ENCODE results near the gene CNST.
"Not testable (repeated sequence)": the region's sequence is repeated elsewhere in the genome, so short reads cannot be mapped to it uniquely, and the experiment has no call there.

Gene CNST

DNA sequence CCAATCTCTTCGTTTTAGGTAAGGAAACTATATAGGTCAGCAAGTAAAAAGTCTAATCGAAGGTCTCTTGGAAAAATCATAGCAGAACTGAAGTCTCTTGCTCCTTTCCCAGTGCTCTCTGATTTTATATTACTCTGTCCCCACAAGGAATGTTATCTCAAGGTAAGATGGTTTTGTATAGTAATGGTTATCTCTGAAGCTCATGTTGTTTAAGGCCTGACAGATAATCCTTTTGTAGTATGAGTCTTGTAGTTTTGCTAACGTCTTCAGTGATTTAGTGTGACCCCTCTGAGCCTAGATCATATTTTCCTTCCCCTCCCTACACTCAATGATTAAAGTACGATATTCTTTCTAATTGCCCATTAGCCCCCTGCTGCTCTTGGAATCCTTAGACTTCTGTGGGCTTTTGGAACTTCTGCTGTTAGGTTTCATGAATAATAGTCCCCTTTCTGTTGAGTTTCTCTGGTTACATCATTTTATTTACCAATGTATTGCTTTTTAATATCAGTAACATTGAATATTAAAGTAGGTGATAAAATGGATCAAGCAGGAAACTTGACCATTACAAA is 52.1 kb downstream of the CNST start:
- in situ Hi-C loops (cut with MboI; ENCODE audit: low sequenced_read_pairs): no loop called here

DNA sequence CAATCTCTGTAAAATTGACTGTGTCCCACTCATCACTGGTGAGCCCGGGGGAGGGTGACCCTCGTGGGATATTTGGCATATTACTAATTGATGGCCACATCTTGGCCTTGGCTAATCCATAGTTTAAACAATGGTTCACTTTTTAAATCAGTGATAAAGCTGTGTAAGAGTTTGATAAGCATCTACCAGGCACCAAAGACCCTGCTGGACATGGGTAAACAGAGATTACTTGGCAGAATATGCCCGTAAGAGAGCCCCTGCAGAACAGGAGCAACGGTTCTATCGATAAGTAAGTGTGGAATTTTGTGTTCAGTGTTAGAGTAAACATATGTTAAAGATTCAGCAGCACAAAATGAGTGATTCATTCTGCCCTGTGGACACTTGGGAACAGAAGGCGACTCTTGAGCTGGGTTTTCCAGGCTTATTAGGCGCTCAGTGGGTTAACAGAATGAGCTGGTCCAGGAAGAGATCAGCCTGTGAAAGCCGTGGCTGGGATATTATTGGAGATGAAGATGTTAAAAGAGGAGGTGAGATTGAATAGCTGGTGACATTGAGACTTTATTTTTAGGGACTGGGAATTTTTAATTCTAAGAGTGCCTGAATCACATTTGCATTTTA is 55.9 kb downstream of the CNST start:
- in situ Hi-C loops (cut with MboI; ENCODE audit: low sequenced_read_pairs): no loop called here

DNA sequence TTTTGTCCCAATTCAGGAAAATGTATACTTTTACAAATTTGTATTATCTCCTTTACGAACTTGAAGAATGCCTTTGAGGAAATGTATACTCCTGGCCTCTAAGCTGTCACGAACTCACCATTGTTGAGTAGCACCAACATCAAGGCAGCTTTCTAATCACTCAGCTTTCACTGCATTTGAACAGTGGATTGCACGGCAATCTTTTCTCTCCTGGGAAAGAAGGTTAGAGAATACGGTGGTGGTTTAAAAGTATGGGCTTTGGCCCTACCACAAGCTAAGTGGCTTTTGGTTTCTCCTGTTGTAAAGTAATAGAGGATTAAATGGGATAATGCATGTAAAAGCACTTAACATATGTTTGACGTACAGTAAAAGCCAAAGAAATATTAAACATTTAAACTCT is 57.8 kb downstream of the CNST start:
- in situ Hi-C loops (cut with MboI; ENCODE audit: low sequenced_read_pairs): no loop called here

DNA sequence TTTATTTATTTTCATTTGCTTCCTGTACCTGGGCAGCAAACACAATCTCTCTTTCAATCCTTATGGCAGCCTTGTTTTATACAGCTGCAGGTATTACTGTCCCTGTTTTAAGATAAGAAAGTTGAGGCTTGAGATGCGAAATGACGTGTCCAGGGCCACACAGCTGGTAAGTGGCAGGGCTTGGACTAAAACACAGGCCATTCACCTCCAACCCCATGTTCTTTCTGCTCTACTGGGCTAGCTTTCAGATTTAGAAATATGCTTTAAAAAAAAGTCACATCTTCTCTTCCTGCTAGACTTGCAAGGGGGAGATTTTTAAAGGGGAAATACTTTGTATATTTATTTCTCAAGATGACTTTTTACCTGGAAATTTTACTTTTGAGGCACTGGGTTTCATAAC is 62.8 kb downstream of the CNST start:
- in situ Hi-C loops (cut with MboI; ENCODE audit: low sequenced_read_pairs): no loop called here

DNA sequence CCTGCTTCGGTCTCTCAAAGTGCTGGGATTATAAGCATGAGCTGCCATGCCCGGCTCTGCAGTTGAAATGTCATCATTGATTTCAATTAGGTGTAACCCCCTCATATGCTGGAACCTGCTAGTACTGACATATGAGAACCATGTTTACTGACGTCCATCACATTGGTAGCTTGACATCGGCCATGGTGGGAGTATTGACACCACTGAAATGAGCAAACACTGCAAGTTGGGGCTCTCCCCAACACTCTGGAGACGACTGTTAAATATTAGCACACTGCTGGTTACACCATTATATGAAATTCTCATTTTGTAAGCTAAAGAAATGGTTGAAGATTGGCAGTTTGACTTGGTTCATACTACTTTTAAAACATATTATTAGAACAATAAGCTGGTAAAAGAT is 63.7 kb downstream of the CNST start:
- in situ Hi-C loops (cut with MboI; ENCODE audit: low sequenced_read_pairs): no loop called here

DNA sequence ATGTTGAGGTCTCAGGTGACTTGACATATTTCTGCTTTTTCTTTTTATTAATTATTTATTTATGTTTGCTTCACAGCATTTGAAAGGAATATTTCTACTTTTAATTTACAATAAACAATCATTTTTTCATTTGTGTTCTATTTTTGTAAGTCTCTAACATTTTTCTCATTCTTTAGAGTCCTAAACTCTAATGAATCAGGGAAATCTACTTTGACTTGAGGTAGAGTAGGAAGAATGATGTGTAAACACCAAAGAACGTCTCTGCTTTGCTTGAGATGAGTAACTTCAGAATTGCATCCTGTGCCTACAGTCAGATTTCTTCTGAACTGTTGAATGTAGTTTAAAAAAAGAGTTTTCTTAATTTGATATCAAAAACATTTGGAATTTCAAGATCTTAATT is 65.2 kb downstream of the CNST start:
- in situ Hi-C loops (cut with MboI; ENCODE audit: low sequenced_read_pairs): no loop called here

DNA sequence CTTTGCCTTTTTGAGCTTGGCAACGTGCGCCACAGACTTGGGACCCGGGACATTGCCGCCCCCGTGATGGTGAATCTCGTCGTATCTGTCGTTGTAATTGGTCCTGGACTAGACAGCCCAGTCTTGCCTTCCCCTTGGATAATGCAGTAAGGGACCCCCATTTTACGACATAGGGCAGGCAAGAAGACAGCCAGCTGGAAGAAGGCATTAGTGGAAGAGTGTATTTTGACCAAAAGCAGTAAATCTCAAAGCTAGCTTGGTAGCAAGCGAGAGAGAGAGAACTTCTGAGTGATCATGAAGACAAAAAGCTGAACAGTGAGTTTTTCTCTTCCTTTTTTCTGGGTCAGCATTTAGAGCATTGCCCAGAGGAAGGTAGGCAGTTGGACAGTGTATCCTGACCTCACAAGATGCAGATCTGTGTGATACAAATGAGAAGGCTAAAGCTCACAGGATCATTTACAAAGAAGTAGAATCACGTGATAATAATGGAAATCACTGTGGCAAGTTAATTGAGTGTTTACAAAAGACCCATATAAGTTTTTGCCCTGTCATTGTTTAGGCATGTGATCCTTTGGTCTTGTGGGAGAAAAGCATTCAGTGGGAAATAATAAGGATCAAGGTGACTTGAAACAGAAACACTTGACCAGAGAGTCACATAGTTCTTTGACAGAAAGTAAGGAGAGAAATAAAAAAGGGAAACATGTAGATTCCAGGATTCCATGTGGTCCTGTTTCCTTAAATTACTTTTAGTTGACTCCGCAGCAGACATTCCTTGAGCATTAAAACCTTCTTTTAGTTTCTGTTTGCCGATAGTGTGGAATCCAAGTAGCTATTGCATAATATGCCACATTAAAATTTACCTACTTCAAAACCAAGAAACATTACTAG is 66.3 kb downstream of the CNST start:
- in situ Hi-C loops (cut with MboI; ENCODE audit: low sequenced_read_pairs): no loop called here

DNA sequence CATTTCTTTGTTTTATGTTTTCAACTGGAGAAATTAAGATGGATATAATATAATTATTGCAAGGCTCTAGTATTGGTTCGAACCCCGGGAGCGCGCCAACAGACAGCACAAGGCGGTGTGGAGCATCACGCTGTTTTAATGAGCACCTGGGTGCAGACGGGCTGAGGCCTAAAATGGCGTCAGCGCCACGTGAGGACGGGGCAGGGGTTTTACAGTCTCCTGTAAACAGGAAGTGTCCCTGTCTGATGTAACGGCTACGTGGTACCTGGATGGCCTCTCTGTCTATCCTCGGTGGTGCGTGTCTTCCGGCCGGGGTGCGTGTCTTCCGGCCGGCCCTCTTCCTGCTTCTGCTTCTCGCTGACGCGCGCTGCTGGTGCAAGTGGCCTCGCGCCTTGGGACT is 68.4 kb downstream of the CNST start:
- in situ Hi-C loops (cut with MboI; ENCODE audit: low sequenced_read_pairs): not testable (repeated sequence)

DNA sequence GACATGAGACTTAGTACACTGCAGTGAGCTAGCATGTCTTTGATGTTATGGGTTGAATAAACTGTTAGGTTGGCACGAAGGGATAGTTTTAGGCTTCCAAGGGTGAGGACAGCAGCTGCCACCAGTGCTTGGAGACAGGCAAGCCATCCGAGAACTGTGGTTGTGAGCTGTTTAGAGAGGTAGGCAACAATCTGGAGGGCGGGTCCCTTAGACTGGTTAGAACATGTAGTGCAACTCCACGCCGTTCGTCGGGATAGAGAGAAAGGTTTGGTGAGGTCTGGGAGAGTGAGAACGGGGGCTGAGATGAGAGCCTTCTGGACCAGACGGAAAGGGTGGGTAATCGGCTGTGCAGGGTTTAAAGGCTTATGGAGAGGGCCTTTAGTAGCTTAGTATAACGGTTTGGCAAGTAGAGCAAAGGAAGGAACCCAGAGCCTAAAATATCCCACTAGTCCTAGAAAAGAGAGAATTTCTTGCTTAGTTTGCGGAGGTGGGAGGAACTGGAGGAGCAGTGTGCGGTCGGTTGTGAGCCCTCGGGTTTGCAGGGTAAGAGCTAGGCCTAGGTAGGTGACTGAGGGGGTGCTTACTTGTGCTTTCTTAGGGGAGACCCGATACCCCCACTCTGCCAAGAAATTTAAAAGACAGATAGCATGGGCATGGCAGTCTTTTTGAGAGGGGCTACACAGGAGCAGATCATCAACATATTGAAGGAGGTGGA is 72.8 kb downstream of the CNST start:
- in situ Hi-C loops (cut with MboI; ENCODE audit: low sequenced_read_pairs): no loop called here

DNA sequence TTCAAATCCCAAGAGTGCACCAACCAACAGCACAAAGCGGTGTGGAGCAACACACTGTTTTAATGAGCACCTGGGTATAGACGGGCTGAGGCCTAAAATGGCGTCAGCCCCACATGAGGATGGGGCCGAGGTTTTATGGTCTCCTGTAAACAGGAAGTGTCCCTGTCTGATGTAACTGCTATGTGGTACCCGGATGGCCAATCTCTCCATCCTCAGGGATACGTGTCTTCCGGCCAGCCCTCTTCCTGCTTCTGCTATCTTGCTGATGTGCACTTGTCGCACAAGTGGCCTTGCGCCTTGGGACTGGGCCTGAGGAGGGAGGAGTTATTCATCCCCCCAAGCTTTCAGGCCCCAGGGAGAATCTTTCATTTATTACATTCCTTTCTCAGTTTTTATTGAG is 73.5 kb downstream of the CNST start:
- in situ Hi-C loops (cut with MboI; ENCODE audit: low sequenced_read_pairs): no loop called here

DNA sequence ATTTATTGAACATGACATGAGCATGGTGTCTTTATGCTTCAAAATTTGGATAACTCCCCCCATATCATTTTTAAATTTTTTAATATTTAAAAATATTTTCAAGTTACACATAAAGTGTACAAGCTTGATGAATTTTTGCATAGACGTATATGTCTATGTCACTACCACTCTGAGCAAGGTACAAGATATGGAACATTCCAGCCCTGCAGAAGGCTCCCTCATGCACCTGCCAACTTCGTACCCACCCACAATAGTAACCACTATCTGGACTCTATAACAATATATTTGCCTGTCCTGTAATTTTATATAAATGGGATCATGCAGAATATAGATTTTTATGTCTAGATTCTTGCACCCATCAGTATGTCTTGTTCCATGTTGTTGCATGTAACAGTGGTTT is 74.5 kb downstream of the CNST start:
- in situ Hi-C loops (cut with MboI; ENCODE audit: low sequenced_read_pairs): no loop called here

DNA sequence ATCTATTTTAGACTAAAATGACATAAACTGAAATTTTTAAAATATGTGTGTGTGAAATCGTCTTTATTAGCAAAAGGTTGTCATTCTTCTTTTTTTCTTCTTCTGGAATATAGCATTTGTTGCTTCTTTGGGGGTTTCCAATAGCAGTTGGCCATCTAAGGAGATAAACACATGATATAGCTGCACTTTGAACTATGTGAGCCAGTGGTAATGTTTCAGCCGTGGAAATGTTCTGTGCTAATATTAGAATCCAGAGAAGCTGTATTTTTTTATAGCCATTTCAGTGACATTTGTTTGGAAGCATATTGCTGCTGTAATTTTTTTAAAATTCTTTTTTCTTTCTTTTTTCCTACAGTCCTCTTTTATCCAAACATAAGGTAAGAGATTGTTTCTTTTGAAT is 75.1 kb downstream of the CNST start:
- in situ Hi-C loops (cut with MboI; ENCODE audit: low sequenced_read_pairs): no loop called here

DNA sequence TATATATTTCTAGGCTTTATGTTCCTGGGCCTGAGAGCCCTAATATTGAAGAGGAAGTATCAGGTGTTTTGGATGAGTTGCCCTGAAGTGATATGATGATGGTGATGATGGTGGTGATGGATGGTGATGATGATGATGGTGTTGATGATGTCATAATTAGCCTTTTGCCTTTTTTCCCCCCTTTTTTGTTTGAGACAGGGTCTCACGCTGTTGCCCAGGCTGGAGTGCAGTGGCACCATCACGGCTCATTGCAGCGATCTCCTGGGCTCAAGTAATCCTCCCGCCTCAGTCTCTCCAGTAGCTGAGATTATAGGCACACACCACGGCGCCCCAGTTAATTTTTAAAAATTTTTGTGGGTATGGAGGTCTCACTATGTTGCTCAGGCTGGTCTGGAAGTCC is 76.5 kb downstream of the CNST start:
- in situ Hi-C loops (cut with MboI; ENCODE audit: low sequenced_read_pairs): no loop called here

DNA sequence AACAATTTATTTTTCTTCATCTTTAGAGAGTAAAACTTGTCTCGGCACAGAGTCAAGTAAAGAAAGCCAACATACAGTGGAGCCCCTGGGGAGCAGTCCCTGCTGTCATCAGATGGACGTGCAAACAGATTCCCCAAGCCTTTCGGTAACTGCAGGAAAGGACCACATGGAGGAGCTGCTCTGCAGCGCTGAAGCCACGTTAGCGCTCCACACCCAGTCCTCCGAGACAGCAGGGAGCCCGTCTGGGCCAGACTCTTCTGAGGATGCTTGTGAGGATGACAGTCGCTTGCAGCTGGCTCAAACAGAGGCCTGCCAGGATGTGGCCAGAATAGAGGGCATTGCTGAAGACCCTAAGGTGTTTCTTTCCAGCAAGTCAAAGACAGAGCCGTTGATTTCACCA is 80.9 kb downstream of the CNST start:
- in situ Hi-C loops (cut with MboI; ENCODE audit: low sequenced_read_pairs): no loop called here

DNA sequence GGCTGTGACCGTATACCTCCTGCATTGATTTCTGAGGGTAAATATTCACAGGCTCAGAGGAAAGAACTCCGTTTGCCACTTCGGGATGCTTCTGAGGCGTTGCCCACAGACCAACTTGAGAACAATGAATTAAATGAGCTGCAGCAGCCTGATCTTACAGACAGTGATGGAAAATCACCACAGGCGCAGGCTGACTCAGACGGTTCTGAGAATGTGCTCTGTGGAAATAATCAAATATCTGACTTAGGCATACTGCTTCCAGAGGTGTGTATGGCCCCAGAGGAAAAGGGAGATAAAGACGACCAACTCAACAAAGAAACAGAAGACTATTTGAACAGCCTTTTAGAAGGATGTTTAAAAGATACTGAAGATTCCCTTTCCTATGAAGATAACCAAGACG is 81.3 kb downstream of the CNST start:
- in situ Hi-C loops (cut with MboI; ENCODE audit: low sequenced_read_pairs): no loop called here

DNA sequence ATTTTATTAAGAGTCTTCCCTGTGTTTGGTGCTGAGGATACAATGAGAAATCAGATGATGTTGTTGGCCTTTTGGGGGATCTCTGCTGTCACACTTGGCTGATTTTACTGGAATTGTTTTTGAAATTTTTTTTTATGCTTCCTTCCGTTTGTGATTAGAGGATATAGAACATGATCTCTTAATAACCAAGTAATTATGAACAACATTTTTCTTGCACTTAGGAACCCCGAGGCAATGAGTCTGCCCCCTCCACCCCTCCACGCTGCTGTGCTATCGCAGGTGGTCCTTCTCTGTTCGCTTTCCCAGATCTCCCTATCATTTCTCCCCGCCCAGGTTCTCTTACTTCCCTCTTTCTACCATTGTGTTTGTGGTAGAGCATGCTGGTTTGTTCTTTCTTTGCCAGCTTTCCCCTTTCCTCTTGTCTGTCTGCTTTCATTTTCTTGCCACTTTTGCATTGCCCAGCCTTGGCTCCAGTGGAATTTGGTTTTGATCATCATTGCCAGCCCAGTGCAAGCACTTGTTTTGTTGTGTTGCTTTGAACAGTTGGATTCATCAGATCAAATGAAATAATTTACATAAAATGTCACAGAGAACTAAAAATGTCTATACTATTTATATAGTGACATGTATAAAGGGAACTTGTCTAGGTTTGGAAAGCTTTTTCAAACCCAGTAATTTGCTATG is 84.9 kb downstream of the CNST start:
- in situ Hi-C loops (cut with MboI; ENCODE audit: low sequenced_read_pairs): no loop called here

DNA sequence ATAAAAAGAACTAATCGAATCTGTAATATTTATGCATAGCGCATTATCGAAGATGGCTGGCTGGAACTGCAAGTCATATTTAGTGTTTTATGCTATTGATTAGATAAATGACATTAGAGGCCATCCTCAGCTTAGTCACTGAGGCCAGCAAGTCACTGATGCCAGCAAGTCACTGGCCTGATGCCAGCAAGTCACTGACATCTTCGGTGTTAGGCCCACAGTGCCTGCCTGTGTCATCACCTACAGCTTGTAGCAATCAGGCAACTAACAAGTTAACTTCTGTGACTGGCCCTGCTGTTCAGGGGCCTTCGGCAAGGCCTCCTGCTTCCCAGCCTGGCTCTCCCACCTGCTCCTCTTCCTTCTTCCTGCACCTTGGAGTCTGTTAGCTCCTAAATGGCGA is 92.3 kb downstream of the CNST start:
- in situ Hi-C loops (cut with MboI; ENCODE audit: low sequenced_read_pairs): no loop called here

DNA sequence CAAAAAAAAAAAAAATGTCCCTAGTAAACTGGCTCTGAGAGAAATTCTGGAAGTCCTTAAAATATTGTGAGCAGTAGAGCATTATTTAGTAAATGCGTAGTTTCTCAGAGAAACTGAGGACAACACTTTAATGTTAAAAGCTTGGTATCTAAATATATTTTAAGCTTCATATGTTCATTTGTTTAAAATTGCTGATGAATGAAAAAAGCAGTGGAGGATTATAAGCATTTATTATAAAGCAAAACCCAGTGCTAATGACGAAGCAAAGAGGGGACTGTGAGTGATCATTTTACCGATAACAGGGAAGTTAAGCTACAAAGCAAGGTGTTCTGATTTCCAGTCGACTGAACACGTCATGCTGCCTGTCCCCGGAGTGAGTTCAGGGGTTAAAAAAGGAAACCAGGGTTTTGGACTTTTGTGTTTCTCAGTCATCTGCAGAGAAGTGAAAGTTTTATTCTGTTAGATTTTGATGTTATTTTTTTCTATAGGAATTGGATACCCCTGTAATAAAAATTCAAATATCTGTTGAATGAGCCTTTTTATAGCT is 93.4 kb downstream of the CNST start:
- in situ Hi-C loops (cut with MboI; ENCODE audit: low sequenced_read_pairs): no loop called here

DNA sequence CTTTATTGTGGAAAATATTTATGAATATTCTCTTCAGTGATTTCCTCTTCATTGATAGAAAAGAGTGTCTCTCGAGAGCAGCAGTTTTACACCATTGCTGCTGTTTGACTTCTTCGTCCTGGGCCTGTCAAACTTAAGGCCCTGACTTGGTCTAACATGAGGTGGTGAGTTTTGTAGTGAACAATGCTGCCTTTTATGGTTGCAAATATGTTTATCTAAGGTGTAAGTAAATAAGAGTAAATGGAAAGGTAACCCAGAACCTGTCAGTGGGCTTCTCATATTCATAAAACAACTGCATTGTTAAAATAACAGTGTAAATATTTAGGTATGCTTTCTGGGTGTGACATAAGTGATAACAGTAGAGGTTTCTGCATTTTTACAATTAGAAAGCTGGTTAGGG is 95.2 kb downstream of the CNST start:
- in situ Hi-C loops (cut with MboI; ENCODE audit: low sequenced_read_pairs): no loop called here

DNA sequence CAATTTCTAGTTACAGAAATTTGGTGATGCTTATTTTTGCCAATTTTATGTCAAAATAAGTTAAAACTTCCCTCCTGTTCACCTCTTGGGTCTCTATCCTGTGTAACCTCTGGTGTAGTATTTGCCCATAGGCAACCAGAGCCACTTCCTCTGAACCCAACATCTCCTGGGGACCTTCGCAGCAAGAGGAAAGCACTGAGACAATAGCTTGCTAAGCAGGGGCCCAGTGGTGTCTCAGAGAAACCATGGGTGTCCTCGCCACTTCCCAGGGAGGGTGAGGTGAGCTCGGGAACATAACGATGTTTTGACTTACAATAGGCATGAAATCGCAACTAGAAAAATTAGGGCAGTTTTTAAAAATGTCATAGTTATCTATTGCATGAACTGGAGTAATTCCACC is 101.5 kb downstream of the CNST start:
- in situ Hi-C loops (cut with MboI; ENCODE audit: low sequenced_read_pairs): no loop called here

DNA sequence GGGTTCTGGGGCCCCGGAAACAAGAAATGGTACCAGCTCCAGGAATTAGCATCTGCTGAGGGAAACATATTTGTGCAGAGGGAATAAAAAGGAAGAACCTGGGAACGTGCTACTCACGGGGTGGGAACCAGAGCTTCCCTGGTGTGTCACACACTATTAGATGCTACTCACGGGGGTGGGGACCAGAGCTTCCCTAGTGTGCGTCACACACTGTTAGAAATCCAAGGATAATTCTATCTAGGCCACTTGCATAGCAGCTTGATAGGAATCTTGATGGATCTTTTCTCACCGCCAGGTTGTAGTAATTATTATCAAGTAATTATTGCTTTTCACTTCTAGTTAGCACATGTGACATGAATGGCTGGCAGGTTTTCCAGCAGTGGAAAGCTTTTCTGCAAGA is 103.4 kb downstream of the CNST start:
- in situ Hi-C loops (cut with MboI; ENCODE audit: low sequenced_read_pairs): no loop called here

Measured in HL-60/S4 (cell line).